ENCODE data around the gene IMMT. TPM values are rescaled to one million over a fixed set of nuclear protein-coding genes. Genes with fewer than 3 reads are reported as not detected.

IMMT gene
- total and polyA plus RNA-seq, 2 donors (not counting 3 experiments of a cell fraction or from before 2014, with no cell fraction given) = 35.6 to 112 TPM

- Histone ChIP-seq H3K27me3 (ENCODE audit: control insufficient read depth in 2 of 2, insufficient read depth in 2 of 2, low read length in 2 of 2) (peaks cover 0 to 3% of the 10 kb centered on the region in 2 experiments), H4K20me1 (replicated peaks; ENCODE audit: control insufficient read depth, extremely low read depth, insufficient read depth, low read length) (no peaks in the 10 kb centered on the region), H3K4me1 (ENCODE audit: control insufficient read depth, extremely low read depth, insufficient read depth, low read length) (no peaks in the 10 kb centered on the region), H3K4me2 (ENCODE audit: insufficient read depth, low read length) (no peak overlapping the region), H3K9me3 (replicated peaks; ENCODE audit: control insufficient read depth, insufficient read depth, low read length) (no peaks in the 10 kb centered on the region), H3K9me1 (replicated peaks; ENCODE audit: control insufficient read depth, extremely low read depth, insufficient read depth, low read length) (no peaks in the 10 kb centered on the region), H3K79me2 (ENCODE audit: control insufficient read depth, insufficient read depth, low read length) (no peaks in the 10 kb centered on the region), H3K27ac (ENCODE audit: insufficient read depth, low read depth, low read length) (no peak overlapping the region), H3K4me3 (replicated peaks in 1 of 3; ENCODE audit: insufficient read depth in 1 of 3, low read depth in 1 of 3, low read length in 3 of 3) (no peak overlapping the region), H3K36me3 (ENCODE audit: control insufficient read depth in 2 of 2, extremely low read depth in 1 of 2, insufficient read depth in 2 of 2, low read length in 2 of 2) (no peaks in the 10 kb centered on the region), H3K9ac (replicated peaks; ENCODE audit: extremely low read depth, insufficient read depth, low read length) (no peak overlapping the region), H2AFZ (ENCODE audit: low read depth, low read length) (no peak overlapping the region)
- no TSS peak for BruUV-seq (replicated peaks)
- POLR2A ChIA-PET = no interaction called here
- dilution Hi-C loops (cut with MboI; ENCODE audit: extremely low pct_ligation_motif_present, low sequenced_read_pairs) = no loop called here
- CTCF ChIA-PET = no interaction called here
- DNase-seq (ENCODE audit: low read depth, low spot score) = no peak
- TF ChIP-seq MYC (IDR thresholded peaks at IDR 0.05; ENCODE audit: low read depth, low read length) = no peak
- TF ChIP-seq GATA2 (IDR thresholded peaks at IDR 0.05; ENCODE audit: insufficient read depth, insufficient read length, low read depth, low read length) = no peak
- TF ChIP-seq JUN (IDR thresholded peaks at IDR 0.05; ENCODE audit: borderline replicate concordance, insufficient read depth, insufficient read length, low read depth) = no peak
- no peak for TF ChIP-seq POLR2A (IDR thresholded peaks at IDR 0.05; ENCODE audit: low read depth, low read length)
- TF ChIP-seq MAX (IDR thresholded peaks at IDR 0.05; ENCODE audit: insufficient read depth, insufficient read length) = no peak
- TF ChIP-seq EZH2 (IDR thresholded peaks at IDR 0.05; ENCODE audit: borderline replicate concordance, low read depth, low read length, severe bottlenecking) = no peak
- TF ChIP-seq CTCF (IDR thresholded peaks at IDR 0.05; ENCODE audit: extremely low read depth in 1 of 2, insufficient read depth in 1 of 2, low read depth in 1 of 2, low read length in 2 of 2) = no peak
- no peak for TF ChIP-seq POLR2AphosphoS5 (IDR thresholded peaks at IDR 0.05; ENCODE audit: insufficient read depth, low read depth, low read length)
- no peak for FAIRE-seq
- intact Hi-C loops (cut with micrococcal nuclease) = no loop called here
Observed at GRCh38 chr2:86234563-86235131, 39.4 kb upstream of the IMMT start.

Data from endothelial cell of umbilical vein (primary cell).